ENCODE results near the gene AOC1.

Gene AOC1

GRCh38 chr7:150848561-150849115 is 3.7 kb upstream of the AOC1 start:
- TF ChIP-seq POLR2AphosphoS5 (IDR thresholded peaks at IDR 0.05; ENCODE audit: low read depth, low read length) (no peak), FOXP2 (optimal IDR thresholded peaks at IDR 0.05; ENCODE audit: borderline replicate concordance, extremely low read depth, extremely low read length, insufficient read depth) (no peak)

- TF ChIP-seq SIN3A (IDR thresholded peaks at IDR 0.05; ENCODE audit: borderline replicate concordance, insufficient read depth, low read length), result no peak
- no peak for TF ChIP-seq REST (IDR thresholded peaks at IDR 0.05; ENCODE audit: insufficient read depth in 1 of 2, low read depth in 2 of 2, low read length in 2 of 2)
These were observed 3.0 kb upstream of the AOC1 start for GRCh38 chr7:150849204-150849775.

GRCh38 chr7:150850273-150850672 is 2.0 kb upstream of the AOC1 start:
- TF ChIP-seq SIN3A (IDR thresholded peaks at IDR 0.05; ENCODE audit: borderline replicate concordance, insufficient read depth, low read length), result no peak
- TF ChIP-seq REST (IDR thresholded peaks at IDR 0.05; ENCODE audit: insufficient read depth in 1 of 2, low read depth in 2 of 2, low read length in 2 of 2), result no peak
- TF ChIP-seq TAF1 (IDR thresholded peaks at IDR 0.05; ENCODE audit: borderline replicate concordance, insufficient read depth, low read length), result no peak
- TF ChIP-seq FOXP2 (optimal IDR thresholded peaks at IDR 0.05; ENCODE audit: borderline replicate concordance, extremely low read depth, extremely low read length, insufficient read depth), result no peak
- TF ChIP-seq POLR2AphosphoS5 (IDR thresholded peaks at IDR 0.05; ENCODE audit: low read depth, low read length), result no peak

- TF ChIP-seq FOXP2 (optimal IDR thresholded peaks at IDR 0.05; ENCODE audit: borderline replicate concordance, extremely low read depth, extremely low read length, insufficient read depth) (no peak), POLR2AphosphoS5 (IDR thresholded peaks at IDR 0.05; ENCODE audit: low read depth, low read length) (no peak), TAF1 (IDR thresholded peaks at IDR 0.05; ENCODE audit: borderline replicate concordance, insufficient read depth, low read length) (no peak)
These were observed 586 bp upstream of the AOC1 start for GRCh38 chr7:150851492-150852370.

- TF ChIP-seq REST (IDR thresholded peaks at IDR 0.05; ENCODE audit: insufficient read depth in 1 of 2, low read depth in 2 of 2, low read length in 2 of 2) (no peak), SIN3A (IDR thresholded peaks at IDR 0.05; ENCODE audit: borderline replicate concordance, insufficient read depth, low read length) (no peak), POLR2AphosphoS5 (IDR thresholded peaks at IDR 0.05; ENCODE audit: low read depth, low read length) (no peak), TAF1 (IDR thresholded peaks at IDR 0.05; ENCODE audit: borderline replicate concordance, insufficient read depth, low read length) (no peak), FOXP2 (optimal IDR thresholded peaks at IDR 0.05; ENCODE audit: borderline replicate concordance, extremely low read depth, extremely low read length, insufficient read depth) (no peak)
These were observed 2.0 kb downstream of the AOC1 start for GRCh38 chr7:150854066-150855000.
